Measurements from ENCODE around the gene MYO9A.

Gene MYO9A

DNA sequence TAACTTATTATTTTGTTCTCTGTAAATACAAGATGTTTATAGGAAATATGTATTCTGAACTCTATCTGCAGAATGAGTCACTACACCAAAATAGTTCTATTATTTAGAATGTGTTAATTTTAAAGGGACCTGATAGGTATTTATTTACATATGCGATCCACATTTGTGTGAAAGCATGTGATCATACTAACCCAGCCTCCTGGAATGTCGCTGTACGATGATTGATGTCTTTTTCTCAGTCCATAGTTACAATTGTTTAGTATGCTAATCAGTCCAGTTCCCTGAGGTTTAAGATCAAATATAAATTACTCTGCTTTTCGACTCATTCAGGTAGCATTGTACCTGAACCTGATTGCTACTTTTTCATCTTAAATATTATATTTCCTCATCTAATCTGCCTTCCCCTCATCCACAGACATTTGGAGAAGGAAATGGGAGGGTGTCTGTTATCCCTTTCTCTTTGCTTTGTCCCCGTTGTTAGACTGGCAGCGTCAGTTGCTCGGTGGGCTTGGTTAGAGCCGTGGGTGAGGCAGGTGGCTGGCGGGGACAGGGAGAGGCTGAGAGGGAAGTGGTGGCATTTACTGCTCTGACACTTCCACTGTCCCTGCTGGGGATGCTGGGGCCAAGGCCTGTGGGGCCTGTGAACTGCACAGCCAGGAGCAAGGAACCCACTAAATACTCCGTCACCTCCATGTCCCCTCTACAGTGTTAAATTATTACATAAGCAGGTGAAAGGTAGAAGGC, 335.4 kb downstream of the MYO9A start:
- no peak for DNase-seq (ENCODE audit: low read depth, low spot score)

DNA sequence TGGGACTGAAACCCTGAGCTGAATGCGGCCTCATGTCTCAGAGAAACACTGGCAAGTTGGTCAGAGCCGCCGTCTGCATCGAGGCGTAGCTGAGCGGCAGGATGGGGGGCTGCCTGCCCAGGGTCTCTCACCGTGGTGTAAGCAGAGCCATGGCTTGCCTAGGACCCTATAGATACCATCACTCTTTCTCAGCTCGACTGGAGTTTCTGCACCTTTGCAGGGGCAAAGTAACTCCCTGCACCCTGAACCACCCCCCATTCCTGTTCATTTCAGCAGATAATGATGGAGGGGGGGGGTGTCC, 336.0 kb downstream of the MYO9A start:
- no peak for DNase-seq (ENCODE audit: low read depth, low spot score)

DNA sequence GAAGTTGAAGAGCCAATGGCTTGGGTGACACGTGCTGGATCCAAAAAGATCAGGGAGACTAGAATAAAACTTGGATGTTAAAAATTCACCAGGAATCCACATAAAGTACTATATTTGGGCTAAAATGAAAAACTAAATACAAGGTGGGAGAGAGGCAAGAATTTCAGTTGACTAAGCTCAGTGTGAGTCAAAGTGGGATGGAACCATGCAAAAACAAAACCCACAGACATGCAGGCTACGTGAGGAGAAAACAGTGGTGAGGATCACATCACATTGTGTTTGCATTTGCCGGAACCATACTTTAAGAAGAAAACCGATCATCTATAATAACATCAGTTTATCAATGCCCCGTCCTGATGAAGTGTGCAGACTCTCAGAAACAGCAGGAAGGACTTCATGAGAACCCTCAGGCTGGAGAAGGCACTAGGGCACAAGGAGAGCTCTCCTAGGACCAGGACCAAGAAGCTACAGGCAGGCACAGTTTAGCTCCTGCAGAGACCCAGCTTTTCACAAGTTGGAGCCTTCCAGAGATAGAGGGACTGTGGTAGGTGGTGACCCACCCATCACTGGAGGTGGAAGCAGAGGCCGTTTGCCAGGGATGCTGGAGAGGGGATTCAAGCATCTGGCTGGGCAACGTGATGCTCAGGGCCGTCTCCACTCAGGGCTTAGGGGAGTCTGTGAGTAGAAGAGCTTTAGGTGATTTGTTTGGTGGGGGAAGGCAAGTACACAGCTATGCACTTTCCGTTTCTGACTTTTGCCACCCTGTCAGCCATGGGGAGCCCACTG, 336.6 kb downstream of the MYO9A start:
- no peak for DNase-seq (ENCODE audit: low read depth, low spot score)

DNA sequence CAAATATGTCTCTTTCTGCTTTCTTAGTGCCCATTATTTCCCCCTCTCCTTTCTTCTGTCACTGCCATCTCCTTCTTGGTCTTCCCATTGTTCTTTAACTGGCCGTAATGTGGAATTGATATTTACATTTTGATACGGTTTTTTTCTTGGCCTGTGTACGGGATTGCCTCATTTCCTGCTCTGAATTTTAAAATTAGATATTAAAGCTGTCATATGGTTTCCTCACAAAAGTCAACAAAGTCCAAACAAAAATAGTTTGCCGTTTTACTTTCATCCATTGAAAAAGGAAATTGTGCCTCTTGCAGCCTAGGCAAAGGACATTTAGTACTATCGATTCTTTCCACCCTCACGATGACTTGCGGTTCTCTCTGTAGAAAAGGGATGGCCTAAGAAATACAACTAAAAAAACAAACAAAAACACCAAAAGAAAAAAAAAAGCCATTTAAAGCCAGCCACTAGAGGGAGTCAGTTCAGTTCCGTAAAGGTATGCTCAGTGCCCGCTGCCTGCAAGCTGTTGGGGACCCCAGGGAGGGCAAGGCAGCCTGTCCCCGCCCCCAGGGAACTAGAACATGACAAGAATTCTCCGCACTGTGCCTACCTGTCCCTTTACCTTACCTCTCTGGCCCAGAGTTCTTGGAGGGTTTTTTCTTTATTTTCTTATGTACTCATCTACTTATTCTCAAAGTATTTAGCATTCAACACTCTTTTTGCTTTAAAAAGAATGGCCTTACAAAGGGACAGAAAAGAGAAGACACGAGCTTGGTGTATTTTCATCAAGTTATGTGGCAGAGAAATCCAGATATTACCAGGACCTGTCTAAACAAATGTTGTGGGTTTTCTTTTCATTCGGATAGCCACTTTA, 337.6 kb downstream of the MYO9A start:
- DNase-seq (ENCODE audit: low read depth, low spot score): no peak

DNA sequence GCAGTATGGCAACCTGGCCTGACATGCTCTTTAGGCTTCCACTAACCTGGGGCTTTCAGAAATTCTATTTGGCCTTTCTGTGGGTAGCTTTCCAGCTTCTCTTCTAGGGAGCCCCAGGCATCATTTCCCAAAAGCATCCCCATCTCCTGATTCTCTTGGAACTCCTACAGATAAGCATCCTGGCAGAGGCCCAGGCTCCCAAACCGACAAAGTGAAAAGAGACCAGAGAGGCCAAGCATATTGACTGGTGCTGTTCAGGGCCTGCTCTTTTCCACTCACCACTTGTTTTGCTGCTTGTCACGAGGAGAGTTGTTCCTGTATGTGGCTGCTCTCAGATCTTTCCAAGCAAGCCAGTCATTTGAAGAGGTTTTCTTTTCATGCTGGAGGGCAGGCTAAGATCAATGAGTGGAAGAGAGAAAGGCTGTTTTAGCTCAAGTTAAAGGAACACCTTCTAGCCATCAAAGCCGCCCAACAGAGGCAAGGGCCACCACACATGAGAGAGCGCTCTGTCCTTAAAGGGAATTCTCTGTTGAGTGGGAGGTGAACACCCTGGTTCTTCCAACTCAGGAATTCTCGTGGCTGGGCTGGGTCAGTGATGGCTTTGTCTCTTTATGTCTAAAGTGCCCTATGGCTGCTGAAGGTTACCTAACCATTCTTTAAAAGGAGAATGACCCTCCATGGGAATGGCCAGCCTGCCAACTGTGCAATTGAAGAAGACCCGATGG, 338.7 kb downstream of the MYO9A start:
- no peak for DNase-seq (ENCODE audit: low read depth, low spot score)

DNA sequence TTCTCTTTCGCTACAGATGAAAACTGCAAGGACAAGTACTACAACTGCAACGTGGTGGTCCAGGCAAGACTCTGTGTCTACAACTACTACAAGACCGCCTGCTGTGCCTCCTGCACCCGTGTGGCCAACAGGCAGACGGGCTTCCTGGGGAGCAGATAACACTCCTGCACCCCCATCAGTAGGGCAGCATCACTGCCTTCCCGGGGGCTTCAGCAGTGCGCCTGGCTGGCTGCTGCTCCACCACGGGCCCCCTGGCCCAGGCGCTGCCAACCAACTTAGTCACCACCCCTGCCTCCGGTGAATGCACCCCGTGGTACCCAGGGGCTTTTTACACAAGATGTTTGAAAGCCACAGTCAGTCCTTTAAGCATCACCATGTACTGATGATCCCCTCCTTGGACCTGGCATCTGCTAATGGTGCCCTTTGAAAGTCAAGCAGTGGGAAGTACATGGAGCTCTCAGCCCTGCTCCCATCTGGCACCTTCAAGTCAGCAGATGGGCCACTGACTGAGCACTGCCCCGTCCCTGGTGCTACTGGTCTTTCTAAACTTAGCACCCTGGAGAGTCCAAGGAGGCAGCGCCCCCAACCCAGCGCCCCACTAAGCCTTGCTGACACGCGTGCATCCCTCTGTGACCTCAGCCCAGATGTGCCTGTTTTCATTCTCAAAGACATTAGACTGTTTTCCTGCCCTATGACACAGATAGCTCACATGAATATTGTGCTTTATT, 340.6 kb downstream of the MYO9A start:
- no peak for DNase-seq (ENCODE audit: low read depth, low spot score)

DNA sequence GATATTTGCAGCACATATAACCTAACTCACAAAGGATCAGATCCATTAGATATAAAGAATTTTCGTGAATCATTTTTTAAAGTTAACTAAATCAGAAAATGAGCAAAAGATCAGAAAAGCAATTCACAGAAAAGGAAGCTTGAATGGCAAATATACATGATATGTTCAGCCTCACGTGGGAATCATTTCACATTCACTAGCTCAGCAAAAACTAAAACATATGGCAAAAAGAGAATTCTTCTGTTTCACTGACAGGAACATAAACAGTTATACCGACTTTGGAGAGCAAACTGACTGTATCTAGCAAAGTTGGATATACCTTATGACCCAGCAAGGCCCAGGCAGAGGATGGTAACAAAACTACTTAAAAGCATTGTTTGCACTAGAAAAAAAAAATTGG, 341.6 kb downstream of the MYO9A start:
- no peak for DNase-seq (ENCODE audit: low read depth, low spot score)

DNA sequence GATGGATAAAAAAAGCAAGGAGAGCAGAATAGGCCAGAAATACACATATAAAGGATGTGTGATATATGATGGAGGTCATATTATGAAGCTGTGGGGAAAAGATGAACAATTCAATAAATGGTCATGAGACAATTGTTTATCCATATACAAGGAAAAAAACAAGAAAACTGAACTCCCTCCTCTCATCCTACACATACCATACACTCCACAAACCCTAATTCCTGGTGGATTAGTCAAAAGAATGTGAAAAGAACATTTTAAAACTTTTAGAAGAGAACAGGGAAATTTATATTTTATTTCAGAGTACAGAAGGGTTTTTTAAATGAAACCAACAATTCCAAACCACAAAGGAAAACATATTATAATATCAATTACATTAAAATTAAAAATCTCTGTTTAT, 342.1 kb downstream of the MYO9A start:
- DNase-seq (ENCODE audit: low read depth, low spot score): no peak

DNA sequence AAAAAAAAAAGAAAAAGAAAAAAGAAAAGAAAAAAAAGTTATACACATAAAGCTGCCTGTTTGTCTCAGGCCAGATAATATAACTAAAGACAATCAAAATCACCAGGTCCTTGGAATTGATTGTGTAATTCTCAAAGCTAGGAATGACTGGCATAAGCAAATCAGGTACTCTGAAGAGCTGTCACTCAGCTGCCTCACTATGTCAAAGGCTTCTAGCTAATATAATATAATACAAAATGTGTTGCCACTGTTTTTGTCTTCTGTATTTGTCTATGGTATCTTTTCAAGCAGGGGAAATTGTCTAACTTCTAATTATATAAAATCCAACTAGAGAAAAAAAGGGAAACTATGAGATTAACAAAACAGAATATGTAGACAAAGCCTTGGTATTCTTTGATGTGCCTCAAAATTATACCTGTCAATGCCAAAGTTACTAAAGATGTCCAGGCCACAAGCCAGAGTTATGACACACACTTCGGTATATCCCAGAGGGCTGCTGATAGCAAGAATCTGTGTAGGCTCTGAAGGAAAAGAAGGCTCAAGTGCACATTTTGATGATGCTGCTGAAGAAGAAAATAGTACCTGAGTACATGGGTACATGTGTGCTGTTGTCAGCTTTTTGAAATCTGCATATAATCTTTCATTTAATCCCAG, 344.6 kb downstream of the MYO9A start:
- DNase-seq (ENCODE audit: low read depth, low spot score): no peak

All from brain pericyte (primary cell).